GM12874 (cell line): ENCODE data around the gene EFCAB12.

Experiments
- CTCF ChIP-seq: IDR thresholded peaks from 2 replicates; pipeline ENCODE4 v1.5.1; 2011; ENCODE audit warnings: low read depth, mild to moderate bottlenecking, control low read depth, low read length, moderate library complexity; ENCODE audit not compliant: insufficient read depth

Gene EFCAB12

DNA sequence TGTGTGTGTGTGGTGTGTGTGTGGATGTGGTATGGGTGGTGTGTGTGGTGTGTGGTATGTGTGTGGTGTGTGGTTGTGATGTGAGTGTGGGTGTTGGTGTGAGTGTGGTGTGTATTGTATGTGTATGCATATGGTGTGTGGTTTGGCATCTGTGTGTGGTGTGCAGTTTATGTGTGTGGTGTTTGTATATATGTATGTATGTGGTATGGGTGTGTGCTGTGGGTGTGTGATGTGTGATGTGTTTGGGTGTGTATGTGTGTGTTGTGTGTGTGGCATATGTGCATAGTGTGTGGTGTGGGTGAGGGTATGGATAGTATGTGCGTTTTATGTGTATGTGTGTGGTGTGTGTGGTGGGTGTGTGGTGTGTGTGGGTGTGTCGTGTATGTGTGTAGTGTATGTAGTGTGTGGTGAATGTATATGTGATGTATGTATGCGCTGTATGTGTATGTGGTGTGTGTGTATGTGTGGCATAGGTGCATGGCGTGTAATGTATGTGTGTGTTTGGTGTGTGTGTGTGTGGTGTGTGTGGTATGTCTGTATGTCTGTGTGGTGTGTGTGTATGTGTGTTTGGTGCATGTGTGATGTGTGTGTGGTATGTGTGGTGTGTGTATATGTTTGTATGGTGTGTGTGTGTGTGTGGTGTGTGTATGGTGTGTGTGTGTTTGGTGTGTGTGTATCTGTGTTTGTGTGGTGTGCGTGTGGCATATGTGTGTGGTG, 58.0 kb downstream of the EFCAB12 start:
- no peak for TF ChIP-seq CTCF

GRCh38 chr3:129369711-129370110, 58.7 kb downstream of the EFCAB12 start:
- TF ChIP-seq CTCF: no peak

DNA sequence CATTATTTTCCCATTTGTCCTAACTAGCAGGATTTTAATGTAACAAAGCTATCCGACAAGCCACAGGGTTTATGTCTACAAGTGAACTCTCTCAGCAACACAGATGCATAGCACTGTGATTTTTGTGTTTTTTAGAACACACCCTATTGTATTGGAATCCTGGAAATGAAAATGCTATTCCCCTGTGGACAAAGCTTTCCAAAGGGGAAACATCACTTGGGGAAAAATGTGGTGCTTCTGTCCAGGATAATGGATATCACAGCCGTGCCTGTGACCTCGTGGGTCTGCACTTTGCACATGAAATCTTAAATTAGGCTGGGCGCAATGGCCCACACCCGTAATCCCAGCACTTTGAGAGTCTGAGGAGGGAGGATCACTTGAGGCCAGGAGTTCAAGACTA, 60.6 kb downstream of the EFCAB12 start:
- TF ChIP-seq CTCF: no peak

- TF ChIP-seq CTCF: no peak
These were observed 62.1 kb downstream of the EFCAB12 start for GRCh38 chr3:129366312-129366831.

DNA sequence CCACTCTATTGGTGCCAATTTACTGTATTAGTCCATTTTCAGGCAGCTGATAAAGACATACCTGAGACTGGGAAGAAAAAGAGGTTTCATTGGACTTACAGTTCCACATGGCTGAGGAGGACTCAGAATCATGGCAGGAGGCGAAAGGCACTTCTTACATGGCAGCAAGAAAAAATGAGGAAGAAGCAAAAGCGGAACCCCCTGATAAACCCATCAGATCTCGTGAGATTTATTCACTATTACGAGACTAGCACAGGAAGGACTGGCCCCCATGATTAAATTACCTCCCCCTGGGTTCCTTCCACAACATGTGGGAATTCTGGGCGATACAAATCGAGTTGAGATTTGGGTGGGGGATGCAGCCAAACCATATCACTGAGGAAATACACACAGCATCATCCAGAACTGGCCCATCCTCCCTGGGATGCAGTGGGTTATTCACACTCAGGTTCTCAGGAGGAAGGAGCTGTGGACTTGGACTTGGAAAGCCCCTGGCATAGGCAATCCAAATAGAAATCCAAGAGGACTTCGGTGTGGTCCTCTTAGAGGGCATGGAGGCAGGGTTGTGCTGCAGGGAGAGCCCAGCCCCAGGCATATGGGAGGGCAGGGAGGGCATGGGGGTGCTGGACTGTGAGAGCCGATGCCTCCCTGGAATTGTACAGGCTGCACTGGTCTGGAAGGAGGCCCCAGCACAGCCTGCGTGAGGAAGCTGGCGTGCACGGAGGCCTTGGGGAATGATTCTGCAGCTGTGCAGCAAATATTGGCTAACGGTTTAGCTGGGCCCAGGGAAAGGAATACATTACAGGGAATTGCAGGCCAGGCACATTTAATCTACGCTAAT, 62.9 kb downstream of the EFCAB12 start:
- TF ChIP-seq CTCF: no peak

- no peak for TF ChIP-seq CTCF
These were observed 67.6 kb downstream of the EFCAB12 start for GRCh38 chr3:129360705-129361460.

GRCh38 chr3:129360171-129360611, 68.2 kb downstream of the EFCAB12 start:
- no peak for TF ChIP-seq CTCF
